ENCODE measurements around the gene RAP1GDS1. TPM values are rescaled to one million over a fixed set of nuclear protein-coding genes. Genes with fewer than 3 reads are reported as not detected.
"Not testable (repeated sequence)": the region's sequence is repeated elsewhere in the genome, so short reads cannot be mapped to it uniquely, and the experiment has no call there.

RAP1GDS1 gene
- total and polyA plus RNA-seq, 8 donors: 6.6 to 24.9 (median 20.7) TPM

DNA sequence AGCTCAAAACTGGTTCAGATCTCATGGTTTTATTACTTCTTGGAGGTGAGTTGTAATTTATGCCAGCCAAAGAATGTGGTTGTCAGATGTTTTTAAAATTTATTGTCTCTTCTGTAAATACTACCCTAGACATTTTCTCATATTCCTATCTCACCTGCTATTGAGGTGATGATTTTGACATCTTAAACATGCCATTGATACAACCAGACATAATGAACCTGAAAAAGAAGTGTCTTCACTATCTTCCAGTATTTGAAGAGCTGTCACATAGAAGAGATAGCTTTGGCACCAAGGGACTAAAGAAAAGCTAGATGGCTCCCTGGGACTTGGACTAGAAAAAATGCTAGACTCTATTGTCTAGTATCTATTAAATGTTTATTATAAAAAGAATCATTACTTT is 155.7 kb downstream of the RAP1GDS1 start:
- intact Hi-C loops (cut with DNase I): no loop called here
- H3K36me3 ChIP-seq: peaks cover 0 to 9% (median 0%) of the 10 kb centered on the region in 3 donors
- H3K4me3 ChIP-seq: no peak overlapping the region
- H3K4me1 ChIP-seq: no peaks in the 10 kb centered on the region
- no peak for DNase-seq
- ATAC-seq: no peak
- no peak for TF ChIP-seq CTCF (IDR thresholded peaks at IDR 0.05)
- no peak overlapping the region for H3K27ac ChIP-seq
- no peaks in the 10 kb centered on the region for H3K9me3 ChIP-seq
- no peaks in the 10 kb centered on the region for H3K27me3 ChIP-seq
- FAIRE-seq: no peak

GRCh38 chr4:98420151-98420550 is 159.0 kb downstream of the RAP1GDS1 start:
- H3K4me3 ChIP-seq; DNase-seq; FAIRE-seq; ATAC-seq; H3K27me3 ChIP-seq; intact Hi-C loops (cut with DNase I); H3K9me3 ChIP-seq; H3K27ac ChIP-seq; H3K4me1 ChIP-seq: not testable (repeated sequence)
- H3K36me3 ChIP-seq: peaks cover 0 to 20% (median 0%) of the 10 kb centered on the region in 3 donors
- 99 to 100% methylated on average over 3 of the region's 3 CpGs for WGBS, 2 donors

DNA sequence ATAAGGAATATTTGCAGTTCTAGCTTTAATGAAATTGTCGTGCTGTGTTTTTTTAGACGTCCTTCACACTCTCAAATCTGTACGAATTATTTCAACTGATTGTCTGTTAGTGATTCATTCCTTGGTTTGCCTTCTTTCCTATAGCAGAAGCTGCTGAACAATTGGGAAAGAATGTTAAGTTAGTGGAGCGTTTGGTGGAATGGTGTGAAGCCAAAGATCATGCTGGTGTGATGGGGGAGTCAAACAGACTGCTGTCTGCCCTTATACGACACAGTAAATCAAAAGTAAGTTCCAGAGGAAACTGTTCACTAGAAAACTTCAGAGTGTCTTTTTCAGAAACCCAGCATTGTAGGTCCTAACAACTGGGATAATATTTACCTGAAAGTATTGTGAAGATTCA is 159.9 kb downstream of the RAP1GDS1 start:
- no peak overlapping the region for H3K27ac ChIP-seq
- intact Hi-C loops (cut with DNase I): no loop called here
- H3K36me3 ChIP-seq: peaks cover 0 to 20% (median 0%) of the 10 kb centered on the region in 3 donors
- TF ChIP-seq CTCF (IDR thresholded peaks at IDR 0.05): no peak
- WGBS, 2 donors: 95 to 96% methylated on average over 5 of the region's 5 CpGs
- FAIRE-seq (no peak), ATAC-seq (no peak), DNase-seq (no peak)
- no peaks in the 10 kb centered on the region for H3K4me1 ChIP-seq
- H3K4me3 ChIP-seq: no peak overlapping the region
- no peaks in the 10 kb centered on the region for H3K27me3 ChIP-seq
- no peaks in the 10 kb centered on the region for H3K9me3 ChIP-seq

GRCh38 chr4:98423009-98423408 is 161.8 kb downstream of the RAP1GDS1 start:
- WGBS, 2 donors: 93 to 95% methylated on average over 4 of the region's 4 CpGs
- no peak for FAIRE-seq
- no peak for DNase-seq
- no peaks in the 10 kb centered on the region for H3K9me3 ChIP-seq
- H3K27me3 ChIP-seq: no peaks in the 10 kb centered on the region
- TF ChIP-seq CTCF (IDR thresholded peaks at IDR 0.05): no peak
- H3K4me3 ChIP-seq: no peak overlapping the region
- no peak for ATAC-seq
- intact Hi-C loops (cut with DNase I): no loop called here
- H3K27ac ChIP-seq: no peak overlapping the region
- no peaks in the 10 kb centered on the region for H3K4me1 ChIP-seq
- H3K36me3 ChIP-seq: peaks cover 0 to 20% (median 0%) of the 10 kb centered on the region in 3 donors

GRCh38 chr4:98430708-98431403 is 169.7 kb downstream of the RAP1GDS1 start:
- H3K4me1 ChIP-seq: no peaks in the 10 kb centered on the region
- 79 to 88% methylated on average over 4 of the region's 4 CpGs for WGBS, 2 donors
- DNase-seq: no peak
- H3K4me3 ChIP-seq: no peak overlapping the region
- intact Hi-C loops (cut with DNase I): no loop called here
- TF ChIP-seq CTCF (IDR thresholded peaks at IDR 0.05): no peak
- no peak for FAIRE-seq
- H3K27ac ChIP-seq: no peak overlapping the region
- no peaks in the 10 kb centered on the region for H3K27me3 ChIP-seq
- peak in 1 of 4 donors; percentile 36 for ATAC-seq
- H3K9me3 ChIP-seq: no peaks in the 10 kb centered on the region
- H3K36me3 ChIP-seq: peaks cover 0 to 15% (median 0%) of the 10 kb centered on the region in 3 donors

Data from pancreas (tissue), 10 donors.